SU-DHL-6 (cell line): ENCODE measurements around the gene STAG2.

Source experiments
- H2AFZ ChIP-seq: fragments of 200-600 bp; sonication (generic); 2 replicates; pipeline ENCODE4 v1.6.1; 2014; ENCODE audit warnings: low read depth, mild to moderate bottlenecking, moderate library complexity, mixed read lengths, antibody characterized with exemption, low read length; ENCODE audit not compliant: severe bottlenecking
- H3F3A ChIP-seq: fragments of 200-600 bp; shearing (Covaris generic); 2 replicates; pipeline ENCODE4 v1.6.0; 2016; ENCODE audit warnings: antibody characterized with exemption, mild to moderate bottlenecking; ENCODE audit not compliant: insufficient read depth
- H3K27ac ChIP-seq: fragments of 200-600 bp; sonication (generic); 2 replicates; pipeline ENCODE4 v1.5.1; 2016; ENCODE audit warnings: low read depth, mild to moderate bottlenecking, low read length, moderate library complexity, mixed read lengths
- H3K27me3 ChIP-seq: fragments of 200-600 bp; sonication (generic), shearing (Covaris generic); 2 replicates; pipeline ENCODE4 v1.6.0; 2014; ENCODE audit warnings: mild to moderate bottlenecking, low read length
- H3K36me3 ChIP-seq: fragments of 200-600 bp; sonication (generic); 2 replicates; pipeline ENCODE4 v1.6.1; 2014; ENCODE audit warnings: mild to moderate bottlenecking, low read length, mixed read lengths
- H3K4me2 ChIP-seq: fragments of 300-600, 200-600 bp; shearing (Covaris generic), sonication (generic); 2 replicates; pipeline ENCODE4 v1.6.0; 2014; ENCODE audit warnings: low read length, low read depth, mild to moderate bottlenecking; ENCODE audit not compliant: poor library complexity, severe bottlenecking
- H3K4me3 ChIP-seq: fragments of 200-600 bp; sonication (generic); 2 replicates; pipeline ENCODE4 v1.5.1; 2014; ENCODE audit warnings: antibody characterized with exemption, low read length, mild to moderate bottlenecking, mixed read lengths; ENCODE audit not compliant: insufficient read depth, poor library complexity, severe bottlenecking
- H3K79me2 ChIP-seq: fragments of 200-600 bp; sonication (generic); 2 replicates; pipeline ENCODE4 v1.6.1; 2014; ENCODE audit warnings: mild to moderate bottlenecking, low read length, moderate library complexity; ENCODE audit not compliant: insufficient read depth
- H3K9ac ChIP-seq: fragments of 200-600 bp; sonication (generic); 2 replicates; pipeline ENCODE4 v1.7.0; 2014; ENCODE audit warnings: mild to moderate bottlenecking, low read length
- H3K9me2 ChIP-seq: fragments of 200-600 bp; sonication (generic); replicated peaks from 2 replicates; pipeline ENCODE4 v1.6.1; 2014; ENCODE audit warnings: low read length; ENCODE audit not compliant: insufficient read depth
- H3K9me3 ChIP-seq: fragments of 200-600 bp; sonication (generic); 2 replicates; pipeline ENCODE4 v1.6.1; 2014; ENCODE audit warnings: low read length, mixed read lengths; ENCODE audit not compliant: insufficient read depth
- H4K20me1 ChIP-seq: fragments of 200-600 bp; sonication (generic); 2 replicates; pipeline ENCODE4 v1.6.1; 2014; ENCODE audit warnings: low read depth, mild to moderate bottlenecking, antibody characterized with exemption, low read length, moderate library complexity, mixed read lengths
- EZH2phosphoT487 ChIP-seq: fragments of 200-600 bp; sonication (generic), shearing (Covaris generic); conservative IDR thresholded peaks from 2 replicates; pipeline ENCODE4 v1.6.1; 2018; ENCODE audit warnings: mild to moderate bottlenecking, antibody characterized with exemption, low read length, moderate library complexity, mixed read lengths
- TF ChIP-seq, protein P1 (sequence below): fragments of 200-600 bp; sonication (generic); IDR thresholded peaks from one replicate; pipeline ENCODE4 v1.5.1; 2017; ENCODE audit warnings: antibody characterized with exemption, mild to moderate bottlenecking, low read length, moderate library complexity; ENCODE audit not compliant: insufficient read depth, poor library complexity, severe bottlenecking

Gene STAG2

DNA sequence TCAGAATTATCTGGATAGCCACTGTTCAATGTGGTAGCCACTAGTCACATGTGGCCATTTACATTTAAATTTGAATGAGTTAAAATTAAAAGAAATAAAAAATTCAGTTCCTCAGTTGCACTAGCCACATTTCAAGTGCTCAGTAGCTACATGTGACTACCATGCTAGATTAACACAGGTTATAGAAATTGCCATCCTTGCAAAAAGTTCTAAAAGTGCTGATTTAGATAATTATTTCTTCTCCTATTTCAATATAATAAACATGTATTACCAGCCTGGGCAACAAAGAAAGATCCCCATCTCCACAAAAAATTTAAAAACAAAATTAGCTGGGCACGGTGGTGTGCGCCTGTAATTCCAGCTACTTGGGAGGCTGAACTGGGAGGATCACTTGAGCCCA is 11.7 kb upstream of the STAG2 start:
- no peak for TF ChIP-seq EZH2phosphoT487
- TF ChIP-seq, protein P1, sequence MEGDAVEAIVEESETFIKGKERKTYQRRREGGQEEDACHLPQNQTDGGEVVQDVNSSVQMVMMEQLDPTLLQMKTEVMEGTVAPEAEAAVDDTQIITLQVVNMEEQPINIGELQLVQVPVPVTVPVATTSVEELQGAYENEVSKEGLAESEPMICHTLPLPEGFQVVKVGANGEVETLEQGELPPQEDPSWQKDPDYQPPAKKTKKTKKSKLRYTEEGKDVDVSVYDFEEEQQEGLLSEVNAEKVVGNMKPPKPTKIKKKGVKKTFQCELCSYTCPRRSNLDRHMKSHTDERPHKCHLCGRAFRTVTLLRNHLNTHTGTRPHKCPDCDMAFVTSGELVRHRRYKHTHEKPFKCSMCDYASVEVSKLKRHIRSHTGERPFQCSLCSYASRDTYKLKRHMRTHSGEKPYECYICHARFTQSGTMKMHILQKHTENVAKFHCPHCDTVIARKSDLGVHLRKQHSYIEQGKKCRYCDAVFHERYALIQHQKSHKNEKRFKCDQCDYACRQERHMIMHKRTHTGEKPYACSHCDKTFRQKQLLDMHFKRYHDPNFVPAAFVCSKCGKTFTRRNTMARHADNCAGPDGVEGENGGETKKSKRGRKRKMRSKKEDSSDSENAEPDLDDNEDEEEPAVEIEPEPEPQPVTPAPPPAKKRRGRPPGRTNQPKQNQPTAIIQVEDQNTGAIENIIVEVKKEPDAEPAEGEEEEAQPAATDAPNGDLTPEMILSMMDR: no peak
- Histone ChIP-seq H3K4me3 (no peak overlapping the region), H3K36me3 (no peaks in the 10 kb centered on the region), H3K4me2 (no peak overlapping the region), H3K9ac (no peak overlapping the region), H3K79me2 (no peaks in the 10 kb centered on the region), H3K9me2 (no peaks in the 10 kb centered on the region), H2AFZ (no peak overlapping the region), H3K9me3 (no peaks in the 10 kb centered on the region), H3F3A (no peaks in the 10 kb centered on the region), H3K27me3 (no peaks in the 10 kb centered on the region), H4K20me1 (no peaks in the 10 kb centered on the region), H3K27ac (no peak overlapping the region)

DNA sequence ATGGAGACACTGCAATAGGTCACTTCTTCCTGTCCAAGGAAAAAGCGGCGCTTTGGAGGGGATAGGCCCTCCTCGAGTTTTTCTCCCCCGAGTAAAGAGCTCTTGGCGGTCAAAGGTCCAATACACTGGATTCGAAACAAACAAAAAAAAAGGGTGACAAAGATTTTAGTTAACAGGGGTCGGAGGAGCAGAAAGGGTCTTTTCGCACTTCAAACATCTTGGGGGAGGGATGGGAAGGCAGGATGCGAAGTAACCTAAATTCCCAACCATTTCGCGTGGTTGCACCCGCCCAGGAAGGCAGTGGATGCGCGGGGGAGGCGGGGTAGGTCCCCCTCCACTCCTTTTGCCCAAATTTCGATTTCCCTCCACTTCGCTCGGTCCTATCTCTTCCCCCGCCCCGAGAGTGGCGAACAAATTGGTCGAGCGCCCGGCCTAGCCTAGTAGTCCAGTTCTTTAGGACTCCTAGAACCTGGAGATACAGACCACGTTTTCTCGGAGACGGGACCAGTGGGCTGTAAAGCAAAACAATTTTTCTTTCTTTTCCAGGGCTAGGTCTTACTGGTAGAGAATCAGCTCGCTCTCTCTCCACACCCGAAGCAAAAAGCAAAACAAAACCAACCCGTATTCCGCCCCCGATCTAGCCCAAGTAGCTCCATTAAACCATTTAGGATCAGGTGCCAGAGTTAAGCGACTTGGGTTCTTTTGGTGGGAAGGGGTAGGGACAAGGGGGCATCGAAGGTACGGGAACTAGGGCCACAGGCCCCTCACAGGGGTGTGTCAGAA is 2.0 kb upstream of the STAG2 start:
- H3K9me3 ChIP-seq: no peaks in the 10 kb centered on the region
- H3K4me3 ChIP-seq: peak overlapping the region; percentile 60
- peaks cover 10% of the 10 kb centered on the region; the same call in 1 of the 2 replicates for H3F3A ChIP-seq
- H3K9me2 ChIP-seq: no peaks in the 10 kb centered on the region
- H3K4me2 ChIP-seq: peak overlapping the region; percentile 96
- no peaks in the 10 kb centered on the region for H3K27me3 ChIP-seq
- H3K27ac ChIP-seq: no peak overlapping the region
- TF ChIP-seq, protein P1: no peak
- TF ChIP-seq EZH2phosphoT487: no peak
- no peaks in the 10 kb centered on the region for H3K36me3 ChIP-seq
- peaks cover 38% of the 10 kb centered on the region for H3K79me2 ChIP-seq
- peaks cover 4% of the 10 kb centered on the region; the same call in 1 of the 2 replicates for H4K20me1 ChIP-seq
- H2AFZ ChIP-seq: peak overlapping the region; percentile 68
- peak overlapping the region; percentile 68 for H3K9ac ChIP-seq

DNA sequence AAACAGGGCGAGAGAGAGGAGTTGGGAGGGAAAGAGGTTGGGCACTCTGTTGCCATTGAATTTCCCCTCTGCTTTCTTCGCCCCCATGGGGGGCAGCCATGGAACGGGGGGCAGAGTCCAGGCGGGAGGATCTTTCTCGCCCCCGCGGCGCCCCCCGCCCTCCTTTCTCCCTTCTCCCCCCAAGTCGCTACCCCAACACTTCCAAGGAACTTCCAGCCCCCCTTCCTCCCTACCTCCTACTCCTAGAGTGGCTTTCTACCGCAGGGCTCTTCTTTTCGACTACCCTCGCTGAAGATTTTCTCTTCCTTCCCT is 594 bp upstream of the STAG2 start:
- no peaks in the 10 kb centered on the region for H3K36me3 ChIP-seq
- H3K4me3 ChIP-seq: peak overlapping the region; percentile 89
- peak overlapping the region; percentile 99 for H3K9ac ChIP-seq
- peak overlapping the region; percentile 48 for H2AFZ ChIP-seq
- no peaks in the 10 kb centered on the region for H3K9me3 ChIP-seq
- H3K79me2 ChIP-seq: peaks cover 53% of the 10 kb centered on the region
- TF ChIP-seq, protein P1: no peak
- no peak for TF ChIP-seq EZH2phosphoT487
- H4K20me1 ChIP-seq: peaks cover 8% of the 10 kb centered on the region; the same call in 1 of the 2 replicates
- H3K27me3 ChIP-seq: no peaks in the 10 kb centered on the region
- H3F3A ChIP-seq: peaks cover 10% of the 10 kb centered on the region; the same call in 1 of the 2 replicates
- peak overlapping the region; percentile 93 for H3K27ac ChIP-seq
- H3K9me2 ChIP-seq: no peaks in the 10 kb centered on the region
- peak overlapping the region; percentile 99 for H3K4me2 ChIP-seq
